Measurements from ENCODE around the gene THEMIS2.

GRCh38 chr1:27868932-27869718, 3.2 kb upstream of the THEMIS2 start:
- TF ChIP-seq CTCF (IDR thresholded peaks at IDR 0.05) (no peak), POLR2A (IDR thresholded peaks at IDR 0.05) (no peak)
